Nephron progenitor cell (in vitro differentiated cells): Measurements from ENCODE around the gene TRIM28.
"Not testable (repeated sequence)": the region's sequence is repeated elsewhere in the genome, so short reads cannot be mapped to it uniquely, and the experiment has no call there.

Experiments
- DNase-seq: peaks from one replicate; pipeline ENCODE4 v3.0.0; 2021
- H3K27ac Mint-ChIP-seq: 2 replicates; pipeline ENCODE4 v1.8.0; 2021; ENCODE audit warnings: mild to moderate bottlenecking, moderate library complexity, mixed read lengths
- H3K27me3 Mint-ChIP-seq: 2 replicates; pipeline ENCODE4 v1.8.0; 2021; ENCODE audit warnings: mild to moderate bottlenecking, low read depth, mixed read lengths; ENCODE audit not compliant: poor library complexity
- H3K36me3 Mint-ChIP-seq: 2 replicates; pipeline ENCODE4 v1.8.0; 2021; ENCODE audit warnings: low read depth, mixed read lengths
- H3K4me1 Mint-ChIP-seq: 2 replicates; pipeline ENCODE4 v1.8.0; 2021; ENCODE audit warnings: mixed read lengths
- H3K4me3 Mint-ChIP-seq: 2 replicates; pipeline ENCODE4 v1.8.0; 2021; ENCODE audit warnings: mild to moderate bottlenecking, moderate library complexity, mixed read lengths
- H3K9me3 Mint-ChIP-seq: 2 replicates; pipeline ENCODE4 v1.8.0; 2021; ENCODE audit warnings: mild to moderate bottlenecking, moderate library complexity, mixed read lengths
- CTCF ChIP-seq: fragments of 200-600 bp; sonication (generic); IDR thresholded peaks from 2 replicates; pipeline ENCODE4 v1.5.0; 2021; ENCODE audit warnings: antibody characterized with exemption

Gene TRIM28

GRCh38 chr19:58543826-58544590 lies at the start of gene TRIM28:
TSS of gene TRIM28 (plus strand) at chr19:58544064. CDS start at chr19:58544758, 694 bp downstream.
- peak within 1 kb of the TSS; percentile 99 for H3K27ac Mint-ChIP-seq
- no peak for TF ChIP-seq CTCF
- peaks cover 28% of the 10 kb centered on the region for H3K4me1 Mint-ChIP-seq
- peak within 1 kb of the TSS; percentile 98 for H3K4me3 Mint-ChIP-seq
- peaks cover 46% of the 10 kb centered on the region for H3K27me3 Mint-ChIP-seq
- H3K36me3 Mint-ChIP-seq: peaks cover 30% of the 10 kb centered on the region
- no peaks in the 10 kb centered on the region for H3K9me3 Mint-ChIP-seq
- peak; percentile 100 for DNase-seq

GRCh38 chr19:58497634-58498170 lies 46.2 kb upstream of the TRIM28 start:
- H3K4me1 Mint-ChIP-seq: peaks cover 26% of the 10 kb centered on the region
- H3K36me3 Mint-ChIP-seq: peaks cover 9% of the 10 kb centered on the region
- no peak overlapping the region for H3K4me3 Mint-ChIP-seq
- no peak overlapping the region for H3K27ac Mint-ChIP-seq
- DNase-seq: no peak
- no peak for TF ChIP-seq CTCF
- no peaks in the 10 kb centered on the region for H3K9me3 Mint-ChIP-seq
- peaks cover 4% of the 10 kb centered on the region for H3K27me3 Mint-ChIP-seq

- Mint-ChIP-seq H3K27ac (no peak overlapping the region), H3K36me3 (peaks cover 9% of the 10 kb centered on the region), H3K4me3 (peak overlapping the region; percentile 93), H3K4me1 (peaks cover 26% of the 10 kb centered on the region), H3K9me3 (peaks cover 6% of the 10 kb centered on the region), H3K27me3 (peaks cover 8% of the 10 kb centered on the region)
- DNase-seq: no peak
- no peak for TF ChIP-seq CTCF
Measured at GRCh38 chr19:58498316-58499020, 45.4 kb upstream of the TRIM28 start.

- DNase-seq: peak; percentile 100
- peak; percentile 35 for TF ChIP-seq CTCF
- peak overlapping the region; percentile 71 for H3K27ac Mint-ChIP-seq
- H3K4me1 Mint-ChIP-seq: peaks cover 26% of the 10 kb centered on the region
- peaks cover 7% of the 10 kb centered on the region for H3K9me3 Mint-ChIP-seq
- H3K36me3 Mint-ChIP-seq: peaks cover 9% of the 10 kb centered on the region
- H3K27me3 Mint-ChIP-seq: peaks cover 8% of the 10 kb centered on the region
- H3K4me3 Mint-ChIP-seq: peak overlapping the region; percentile 93
Measured at GRCh38 chr19:58499021-58499927, 44.6 kb upstream of the TRIM28 start.

- H3K36me3 Mint-ChIP-seq: peaks cover 5% of the 10 kb centered on the region
- no peak for DNase-seq
- no peak for TF ChIP-seq CTCF
- H3K4me1 Mint-ChIP-seq: peaks cover 26% of the 10 kb centered on the region
- no peak overlapping the region for H3K27ac Mint-ChIP-seq
- H3K4me3 Mint-ChIP-seq: peak overlapping the region; percentile 93
- peaks cover 7% of the 10 kb centered on the region for H3K9me3 Mint-ChIP-seq
- peaks cover 8% of the 10 kb centered on the region for H3K27me3 Mint-ChIP-seq
Measured at GRCh38 chr19:58500242-58500641, 43.6 kb upstream of the TRIM28 start.

GRCh38 chr19:58507602-58508223 lies 36.2 kb upstream of the TRIM28 start:
- H3K27ac Mint-ChIP-seq, DNase-seq, H3K4me3 Mint-ChIP-seq: not testable (repeated sequence)
- peaks cover 25% of the 10 kb centered on the region for H3K9me3 Mint-ChIP-seq
- peaks cover 11% of the 10 kb centered on the region for H3K27me3 Mint-ChIP-seq
- peaks cover 22% of the 10 kb centered on the region for H3K36me3 Mint-ChIP-seq
- peaks cover 11% of the 10 kb centered on the region for H3K4me1 Mint-ChIP-seq
